GM18499 (cell line): Measurements from ENCODE around the gene PRR15L.
A peak's percentile ranks its signal among the peaks of the same experiment; 100 is the strongest.
"Not testable (repeated sequence)": the region's sequence is repeated elsewhere in the genome, so short reads cannot be mapped to it uniquely, and the experiment has no call there.

Experiments
- ATAC-seq: cut with Tn5 transposase; IDR thresholded peaks from one replicate; pipeline ENCODE4 v1.9.1; 2021; ENCODE audit warnings: moderate number of reproducible peaks; ENCODE audit not compliant: insufficient read depth, unreplicated experiment

Gene PRR15L

GRCh38 chr17:47941246-47942095, 16.2 kb downstream of the PRR15L start, which contains the start of gene PNPO:
Gene PNPO, plus strand, starts transcription at chr17:47941571. Its CDS starts 105 bp downstream, at chr17:47941676.
- ATAC-seq: peak; percentile 85

GRCh38 chr17:47937941-47938340, 19.7 kb downstream of the PRR15L start:
- ATAC-seq: no peak

GRCh38 chr17:47935961-47936360, 21.7 kb downstream of the PRR15L start:
- ATAC-seq: no peak

- not testable (repeated sequence) for ATAC-seq
Observed at GRCh38 chr17:47935468-47935867, 22.2 kb downstream of the PRR15L start.

DNA sequence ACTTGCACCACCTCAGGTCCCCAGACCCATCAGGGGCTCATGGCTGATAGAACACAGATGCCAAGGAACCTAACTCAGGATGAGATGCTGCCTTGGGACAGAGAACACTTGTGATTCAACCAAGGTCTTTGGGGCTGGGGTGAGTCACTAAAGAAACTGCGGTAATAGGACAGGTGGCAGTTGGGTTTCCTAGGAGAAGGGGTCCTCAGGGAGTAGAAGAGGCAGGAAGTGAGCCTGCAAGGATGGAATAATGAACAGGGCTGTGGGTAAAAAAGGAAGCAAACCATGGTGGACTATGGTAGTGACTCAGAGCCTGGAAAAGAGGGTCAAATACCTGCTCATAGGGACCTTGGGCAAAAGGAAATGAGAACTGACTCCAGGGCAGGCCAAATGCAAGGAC, 22.8 kb downstream of the PRR15L start:
- ATAC-seq: no peak

DNA sequence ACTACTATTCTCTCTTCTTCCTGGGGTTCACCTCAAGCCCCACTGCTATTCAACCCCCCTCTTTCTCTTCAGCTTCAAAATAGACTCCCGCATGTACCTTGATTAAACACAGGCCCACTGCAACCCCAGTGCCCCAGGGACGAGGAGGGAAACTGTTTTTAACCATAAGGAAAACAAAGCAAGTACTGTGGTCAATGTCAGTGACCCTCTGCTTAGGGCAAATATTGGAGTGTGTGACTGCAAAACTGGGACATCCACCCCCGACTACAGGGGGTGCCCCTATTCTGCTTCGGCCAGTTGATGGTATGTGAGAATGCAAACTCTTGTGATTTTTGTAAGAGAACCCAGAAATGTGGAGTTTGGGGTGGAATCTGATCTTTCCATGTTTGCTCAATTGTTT, 25.8 kb downstream of the PRR15L start:
- no peak for ATAC-seq

DNA sequence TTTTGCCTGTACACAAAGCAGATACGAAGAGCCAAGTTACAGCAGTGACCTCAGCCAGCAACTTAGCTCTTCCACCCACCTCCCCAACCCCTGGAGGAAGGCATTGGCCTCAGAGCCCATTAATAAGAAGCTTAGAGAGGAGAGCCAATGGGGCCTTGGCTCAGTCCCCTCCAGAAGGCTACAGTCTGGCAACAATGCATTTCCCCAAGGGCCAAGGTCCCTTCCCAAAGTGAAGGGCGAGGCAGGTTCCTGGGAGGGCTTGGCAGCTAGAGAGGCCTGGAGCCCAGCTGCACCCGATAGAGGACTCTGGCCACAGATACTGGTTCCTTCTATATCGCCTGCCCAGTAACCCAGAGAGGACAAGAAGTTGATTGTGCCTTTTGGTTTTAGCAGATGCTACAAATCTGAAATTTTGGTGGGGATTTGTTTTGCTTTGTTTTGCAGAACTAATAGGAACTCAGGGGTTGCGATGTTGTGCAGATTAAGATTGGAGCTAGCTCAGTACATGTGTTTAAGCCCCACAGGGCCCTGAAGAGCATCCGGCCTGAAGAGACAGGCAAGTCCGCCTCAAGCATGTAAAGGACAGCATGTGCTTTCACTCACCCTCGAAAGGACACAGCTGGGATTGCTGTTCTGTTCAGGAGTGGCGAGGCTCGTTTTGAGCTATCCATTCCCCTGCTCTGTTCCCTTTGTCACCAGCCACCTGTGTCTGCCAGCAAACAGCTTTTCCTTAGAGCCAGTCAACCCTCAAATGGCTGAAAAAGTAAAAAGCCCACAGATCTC, 28.3 kb downstream of the PRR15L start:
- ATAC-seq: no peak

DNA sequence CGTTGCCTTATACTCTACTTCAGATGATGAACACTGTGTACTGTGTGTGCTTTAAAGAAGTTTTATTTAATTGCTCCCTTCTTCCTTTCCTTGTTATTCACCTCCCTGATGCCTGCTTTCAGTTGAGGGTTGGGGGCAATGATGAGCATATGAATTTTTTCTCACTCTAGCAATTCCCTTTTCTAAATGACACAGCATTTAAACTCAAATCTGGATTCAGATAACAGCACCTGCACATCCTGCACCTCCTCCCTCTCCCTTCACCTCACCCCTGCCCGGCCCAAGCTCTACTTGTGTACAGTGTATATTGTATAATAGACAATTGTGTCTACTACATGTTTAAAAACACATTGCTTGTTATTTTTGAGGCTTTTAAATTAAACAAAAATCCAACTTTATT, 29.3 kb downstream of the PRR15L start:
- no peak for ATAC-seq

GRCh38 chr17:47927821-47928400, 29.8 kb downstream of the PRR15L start:
- ATAC-seq: no peak

DNA sequence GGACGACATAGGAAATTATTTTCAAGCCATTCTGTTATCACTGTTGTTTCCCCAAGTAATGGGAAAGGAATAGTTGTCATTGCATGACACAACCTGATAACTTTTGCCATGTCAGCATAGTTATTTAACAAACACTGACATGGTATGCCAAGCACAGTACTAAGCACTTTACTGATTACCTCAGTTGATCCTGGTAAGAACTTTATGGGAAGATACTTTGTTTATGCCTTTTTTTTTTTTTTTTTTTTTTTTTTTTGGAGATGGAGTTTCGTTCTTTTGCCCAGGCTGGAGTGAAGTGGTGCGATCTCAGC, 32.0 kb downstream of the PRR15L start:
- no peak for ATAC-seq

DNA sequence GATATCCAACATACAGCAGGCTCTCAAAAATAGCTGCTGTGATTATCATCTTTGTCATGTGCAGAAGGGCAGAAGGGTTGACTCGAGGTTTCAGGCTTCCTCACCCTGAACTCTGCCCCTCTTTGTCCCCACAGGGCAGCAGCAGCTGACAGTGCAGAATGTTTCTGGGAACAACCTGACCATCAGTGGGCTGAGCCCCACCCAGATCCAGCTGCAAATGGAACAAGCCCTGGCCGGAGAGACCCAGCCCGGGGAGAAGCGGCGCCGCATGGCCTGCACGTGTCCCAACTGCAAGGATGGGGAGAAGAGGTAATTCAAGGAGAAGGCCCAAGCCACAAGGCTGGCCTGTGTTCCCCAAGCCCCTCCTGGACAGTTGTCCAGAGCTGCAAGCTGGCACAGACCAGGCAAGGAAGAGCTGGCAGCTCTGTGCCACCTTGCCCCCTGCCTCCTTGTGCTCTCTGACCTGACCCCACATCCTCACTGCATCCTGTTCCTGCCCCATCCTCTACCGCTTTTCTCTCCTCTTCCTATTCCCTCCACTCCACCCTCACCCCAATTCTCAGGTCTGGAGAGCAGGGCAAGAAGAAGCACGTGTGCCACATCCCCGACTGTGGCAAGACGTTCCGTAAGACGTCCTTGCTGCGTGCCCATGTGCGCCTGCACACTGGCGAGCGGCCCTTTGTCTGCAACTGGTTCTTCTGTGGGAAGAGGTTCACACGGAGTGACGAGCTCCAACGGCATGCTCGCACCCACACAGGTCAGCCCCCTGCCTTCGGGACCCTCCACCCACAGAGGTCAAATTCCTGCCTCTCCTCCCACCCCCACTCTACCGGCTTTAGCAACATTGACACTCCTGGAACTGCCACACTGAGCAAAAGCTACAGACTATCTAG, 32.7 kb downstream of the PRR15L start:
- ATAC-seq: no peak

DNA sequence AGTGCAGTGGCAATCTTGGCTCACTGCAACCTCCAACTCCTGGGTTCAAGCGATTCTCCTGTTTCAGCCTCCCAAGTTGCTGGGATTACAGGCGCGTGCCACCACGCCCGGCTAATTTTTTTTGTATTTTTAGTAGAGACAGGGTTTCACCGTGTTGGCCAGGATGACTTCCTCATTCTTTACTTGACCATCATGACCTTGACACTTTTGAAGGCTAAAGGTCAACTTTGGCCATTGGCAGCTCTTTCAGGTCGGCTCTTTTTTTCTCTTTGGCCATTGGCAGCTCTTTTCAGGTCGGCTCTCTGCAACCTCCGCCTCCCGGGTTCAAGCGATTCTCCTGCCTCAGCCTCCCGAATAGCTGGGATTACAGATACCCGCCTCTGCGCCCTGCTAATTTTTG, 37.8 kb downstream of the PRR15L start:
- not testable (repeated sequence) for ATAC-seq

DNA sequence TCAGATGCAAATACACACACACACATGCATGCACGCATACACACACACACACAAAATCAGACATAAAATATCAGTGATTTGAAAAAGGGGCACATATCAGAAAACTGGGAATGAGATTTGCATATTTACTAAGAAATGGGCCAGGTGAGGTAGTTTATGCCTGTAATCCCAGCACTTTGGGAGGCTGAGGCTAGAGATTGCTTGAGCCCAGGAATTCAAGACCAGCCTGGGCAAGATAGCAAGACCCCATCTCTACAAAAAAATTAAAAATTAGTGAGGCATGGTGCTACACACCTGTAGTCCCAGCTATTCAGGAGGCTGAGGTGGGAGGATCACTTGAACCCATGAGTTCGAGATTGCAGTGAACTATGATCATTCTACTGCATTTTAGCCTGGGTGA, 38.7 kb downstream of the PRR15L start:
- ATAC-seq: no peak

DNA sequence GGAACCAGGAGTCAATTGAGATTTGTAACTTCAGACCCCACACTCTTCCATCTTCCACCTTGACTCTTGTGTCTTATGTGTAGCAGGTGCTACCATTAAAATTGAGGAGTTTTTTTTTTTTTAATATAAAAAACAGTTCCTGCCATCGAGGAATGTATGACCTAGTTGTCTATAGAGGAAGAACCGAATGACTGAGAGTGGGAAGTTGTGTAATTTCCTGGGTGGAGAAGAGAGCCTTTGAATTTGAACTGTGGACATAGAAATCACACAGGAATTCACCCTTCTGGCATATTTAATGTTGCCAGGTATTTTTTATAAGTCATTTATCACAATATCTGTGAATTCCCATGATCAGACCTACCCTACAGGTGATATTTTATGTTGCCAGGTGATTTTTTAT, 39.7 kb downstream of the PRR15L start:
- no peak for ATAC-seq

DNA sequence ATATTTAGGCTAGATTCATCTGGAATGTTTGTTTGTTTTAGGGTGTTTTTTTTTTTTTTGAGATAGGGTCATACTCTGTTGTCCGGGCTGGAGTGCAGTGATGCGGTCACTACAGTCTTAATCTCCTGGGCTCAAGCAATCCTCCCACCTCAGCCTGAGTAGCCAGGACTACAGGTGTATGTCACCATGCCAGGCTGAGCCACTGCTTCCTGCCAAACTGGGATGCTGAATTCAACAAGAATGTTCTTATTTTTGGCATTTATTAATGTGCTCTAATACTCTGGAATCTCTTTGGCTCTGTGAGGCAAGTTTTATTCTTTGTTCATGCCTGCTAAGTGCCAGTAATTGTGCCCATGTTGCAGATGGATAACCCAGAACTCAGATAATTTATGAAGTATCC, 40.1 kb downstream of the PRR15L start:
- ATAC-seq: no peak

- ATAC-seq: no peak
Observed at GRCh38 chr17:47916489-47917208, 41.0 kb downstream of the PRR15L start.

DNA sequence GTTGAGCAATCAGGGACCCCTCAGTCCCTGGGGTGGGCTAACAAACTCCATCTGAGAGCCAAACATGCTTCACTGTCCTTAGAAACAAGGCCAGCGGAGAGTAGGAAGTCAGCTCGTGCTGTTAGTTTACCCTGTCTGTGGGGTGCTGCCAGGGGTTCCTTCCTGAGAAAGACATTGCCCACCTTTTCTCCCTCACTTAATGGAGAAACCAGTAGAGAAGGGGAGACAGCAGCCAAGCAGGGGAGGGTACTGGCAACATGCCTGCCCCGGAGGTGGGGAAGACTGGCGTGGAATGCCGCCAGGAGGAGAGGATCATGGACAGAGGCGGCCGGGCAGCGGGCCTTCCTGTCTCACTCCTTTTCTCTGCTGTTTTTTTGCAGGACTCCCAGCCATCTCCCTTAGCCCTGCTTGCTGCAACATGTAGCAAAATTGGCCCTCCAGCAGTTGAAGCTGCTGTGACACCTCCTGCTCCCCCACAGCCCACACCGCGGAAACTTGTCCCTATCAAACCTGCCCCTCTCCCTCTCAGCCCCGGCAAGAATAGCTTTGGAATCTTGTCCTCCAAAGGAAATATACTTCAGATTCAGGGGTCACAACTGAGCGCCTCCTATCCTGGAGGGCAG, 41.8 kb downstream of the PRR15L start:
- no peak for ATAC-seq

- ATAC-seq: no peak
Observed at GRCh38 chr17:47914306-47914948, 43.3 kb downstream of the PRR15L start.

DNA sequence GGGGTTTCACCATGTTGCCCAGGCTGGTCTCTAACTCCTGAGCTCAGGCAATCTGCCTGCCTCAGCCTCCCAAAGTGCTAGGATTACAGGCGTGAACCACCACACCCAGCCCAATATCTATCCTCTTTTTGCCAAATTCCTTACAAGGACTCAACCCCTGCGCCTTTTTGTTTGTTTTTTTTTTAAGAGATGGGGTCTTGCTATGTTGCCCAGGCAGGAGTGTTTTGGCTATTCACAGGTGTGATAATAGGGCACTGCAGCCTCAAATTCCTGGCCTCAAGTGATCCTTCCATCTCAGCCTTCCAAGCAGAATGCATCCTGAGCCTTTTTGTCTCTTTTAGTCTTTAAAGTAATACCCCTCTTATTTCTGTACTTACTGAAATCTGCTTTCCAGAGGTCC, 44.6 kb downstream of the PRR15L start:
- no peak for ATAC-seq
